Loucy (cell line): ENCODE results near the gene RPTOR.

ENCODE experiments used
- H2AFZ ChIP-seq: fragments of 200-600 bp; sonication (generic); 2 replicates; pipeline ENCODE4 v1.6.0; 2016; ENCODE audit warnings: antibody characterized with exemption, mild to moderate bottlenecking, low read length, moderate library complexity
- H3F3A ChIP-seq: fragments of 200-600 bp; 2 replicates; pipeline ENCODE4 v1.6.0; 2016; ENCODE audit warnings: antibody characterized with exemption, low read depth, mild to moderate bottlenecking
- H3K27me3 ChIP-seq: fragments of 200-600 bp; sonication (generic); 2 replicates; pipeline ENCODE4 v1.6.1; 2014; ENCODE audit warnings: low read length, mild to moderate bottlenecking; ENCODE audit not compliant: insufficient read depth, poor library complexity, severe bottlenecking
- H3K36me3 ChIP-seq: fragments of 200-600 bp; sonication (generic); 2 replicates; pipeline ENCODE4 v1.6.1; 2016; ENCODE audit warnings: low read length; ENCODE audit not compliant: insufficient read depth
- H3K4me1 ChIP-seq: fragments of 200-600 bp; sonication (generic); 2 replicates; pipeline ENCODE4 v1.5.1; 2014; ENCODE audit warnings: low read length, mild to moderate bottlenecking; ENCODE audit not compliant: insufficient read depth, poor library complexity, severe bottlenecking
- H3K4me2 ChIP-seq: fragments of 200-600 bp; sonication (generic); 2 replicates; pipeline ENCODE4 v1.6.0; 2014; ENCODE audit warnings: antibody characterized with exemption, low read length, low read depth, mild to moderate bottlenecking; ENCODE audit not compliant: poor library complexity, severe bottlenecking
- H3K4me3 ChIP-seq: fragments of 200-600 bp; sonication (generic); 2 replicates; pipeline ENCODE4 v1.5.1; 2014; ENCODE audit warnings: low read length, mild to moderate bottlenecking, mixed read lengths; ENCODE audit not compliant: poor library complexity, severe bottlenecking
- H3K79me2 ChIP-seq: fragments of 200-600 bp; sonication (generic); 2 replicates; pipeline ENCODE4 v1.6.1; 2014; ENCODE audit warnings: low read length; ENCODE audit not compliant: insufficient read depth
- H3K9ac ChIP-seq: fragments of 200-600 bp; sonication (generic); 2 replicates; pipeline ENCODE4 v1.6.0; 2014; ENCODE audit warnings: mild to moderate bottlenecking, low read depth, low read length, moderate library complexity; ENCODE audit not compliant: poor library complexity, severe bottlenecking
- H3K9me2 ChIP-seq: fragments of 200-600 bp; sonication (generic); replicated peaks from 2 replicates; pipeline ENCODE4 v1.6.1; 2016; ENCODE audit warnings: low read depth, low read length, mixed read lengths
- H3K9me3 ChIP-seq: fragments of 200-600 bp; sonication (generic); 2 replicates; pipeline ENCODE4 v1.6.1; 2014; ENCODE audit warnings: mild to moderate bottlenecking, antibody characterized with exemption, low read length, low read depth; ENCODE audit not compliant: insufficient read depth
- H4K20me1 ChIP-seq: fragments of 200-600 bp; sonication (generic); 2 replicates; pipeline ENCODE4 v1.6.0; 2014; ENCODE audit warnings: antibody characterized with exemption, low read length, mild to moderate bottlenecking; ENCODE audit not compliant: insufficient read depth, poor library complexity, severe bottlenecking
- EZH2phosphoT487 ChIP-seq: fragments of 200-600 bp; IDR thresholded peaks from 2 replicates; pipeline ENCODE4 v1.6.1; 2018; ENCODE audit warnings: antibody characterized with exemption, mild to moderate bottlenecking, moderate library complexity, borderline replicate concordance
- TF ChIP-seq, protein P1 (sequence below): fragments of 200-600 bp; sonication (generic); conservative IDR thresholded peaks from 2 replicates; pipeline ENCODE4 v1.5.1; 2014; ENCODE audit warnings: mild to moderate bottlenecking, antibody characterized with exemption, low read length

Gene RPTOR

DNA sequence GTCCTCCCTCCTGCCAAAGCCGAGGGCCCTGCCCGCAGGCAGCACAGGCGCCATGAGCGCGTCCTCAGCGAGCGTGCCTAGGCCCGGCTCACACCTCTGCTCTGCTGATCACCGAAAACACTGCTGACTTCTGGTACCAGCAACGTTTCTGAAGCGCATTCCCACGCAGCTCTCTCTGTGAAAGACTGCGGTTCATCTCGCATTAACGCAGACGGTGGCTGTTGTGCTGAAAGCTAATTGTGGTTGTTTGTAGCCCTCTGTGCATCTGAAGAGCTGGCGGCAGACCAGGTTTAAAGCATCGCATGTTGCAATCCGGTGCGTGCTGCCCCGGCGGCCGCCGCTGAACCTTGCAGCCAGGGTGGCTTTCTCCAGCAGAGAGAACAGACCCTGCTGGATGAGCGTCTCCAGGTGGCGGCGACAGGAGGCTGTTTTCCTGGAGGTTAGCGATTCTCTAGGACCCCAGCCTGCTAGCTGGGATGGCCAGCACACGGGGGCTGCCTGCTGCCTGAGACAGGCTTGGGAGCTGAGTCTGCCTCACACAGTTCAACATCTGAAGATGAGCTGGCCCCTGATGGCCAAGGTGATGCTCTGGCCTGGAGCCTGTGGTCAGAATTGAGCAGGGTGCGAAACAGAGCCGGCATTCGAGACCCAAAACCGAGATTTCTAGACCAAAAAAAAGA is 397.2 kb downstream of the RPTOR start:
- TF ChIP-seq, protein P1, sequence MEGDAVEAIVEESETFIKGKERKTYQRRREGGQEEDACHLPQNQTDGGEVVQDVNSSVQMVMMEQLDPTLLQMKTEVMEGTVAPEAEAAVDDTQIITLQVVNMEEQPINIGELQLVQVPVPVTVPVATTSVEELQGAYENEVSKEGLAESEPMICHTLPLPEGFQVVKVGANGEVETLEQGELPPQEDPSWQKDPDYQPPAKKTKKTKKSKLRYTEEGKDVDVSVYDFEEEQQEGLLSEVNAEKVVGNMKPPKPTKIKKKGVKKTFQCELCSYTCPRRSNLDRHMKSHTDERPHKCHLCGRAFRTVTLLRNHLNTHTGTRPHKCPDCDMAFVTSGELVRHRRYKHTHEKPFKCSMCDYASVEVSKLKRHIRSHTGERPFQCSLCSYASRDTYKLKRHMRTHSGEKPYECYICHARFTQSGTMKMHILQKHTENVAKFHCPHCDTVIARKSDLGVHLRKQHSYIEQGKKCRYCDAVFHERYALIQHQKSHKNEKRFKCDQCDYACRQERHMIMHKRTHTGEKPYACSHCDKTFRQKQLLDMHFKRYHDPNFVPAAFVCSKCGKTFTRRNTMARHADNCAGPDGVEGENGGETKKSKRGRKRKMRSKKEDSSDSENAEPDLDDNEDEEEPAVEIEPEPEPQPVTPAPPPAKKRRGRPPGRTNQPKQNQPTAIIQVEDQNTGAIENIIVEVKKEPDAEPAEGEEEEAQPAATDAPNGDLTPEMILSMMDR: no peak
- no peak for TF ChIP-seq EZH2phosphoT487
- Histone ChIP-seq H3K4me3 (no peak overlapping the region), H3K79me2 (no peaks in the 10 kb centered on the region), H3K36me3 (peaks cover 11% of the 10 kb centered on the region; the same call in 1 of the 2 replicates), H3K9me2 (no peaks in the 10 kb centered on the region), H3K4me1 (peaks cover 16% of the 10 kb centered on the region), H2AFZ (no peak overlapping the region), H3K9me3 (no peaks in the 10 kb centered on the region), H3K27me3 (no peaks in the 10 kb centered on the region), H4K20me1 (no peaks in the 10 kb centered on the region), H3K9ac (no peak overlapping the region), H3K4me2 (no peak overlapping the region), H3F3A (no peaks in the 10 kb centered on the region)

DNA sequence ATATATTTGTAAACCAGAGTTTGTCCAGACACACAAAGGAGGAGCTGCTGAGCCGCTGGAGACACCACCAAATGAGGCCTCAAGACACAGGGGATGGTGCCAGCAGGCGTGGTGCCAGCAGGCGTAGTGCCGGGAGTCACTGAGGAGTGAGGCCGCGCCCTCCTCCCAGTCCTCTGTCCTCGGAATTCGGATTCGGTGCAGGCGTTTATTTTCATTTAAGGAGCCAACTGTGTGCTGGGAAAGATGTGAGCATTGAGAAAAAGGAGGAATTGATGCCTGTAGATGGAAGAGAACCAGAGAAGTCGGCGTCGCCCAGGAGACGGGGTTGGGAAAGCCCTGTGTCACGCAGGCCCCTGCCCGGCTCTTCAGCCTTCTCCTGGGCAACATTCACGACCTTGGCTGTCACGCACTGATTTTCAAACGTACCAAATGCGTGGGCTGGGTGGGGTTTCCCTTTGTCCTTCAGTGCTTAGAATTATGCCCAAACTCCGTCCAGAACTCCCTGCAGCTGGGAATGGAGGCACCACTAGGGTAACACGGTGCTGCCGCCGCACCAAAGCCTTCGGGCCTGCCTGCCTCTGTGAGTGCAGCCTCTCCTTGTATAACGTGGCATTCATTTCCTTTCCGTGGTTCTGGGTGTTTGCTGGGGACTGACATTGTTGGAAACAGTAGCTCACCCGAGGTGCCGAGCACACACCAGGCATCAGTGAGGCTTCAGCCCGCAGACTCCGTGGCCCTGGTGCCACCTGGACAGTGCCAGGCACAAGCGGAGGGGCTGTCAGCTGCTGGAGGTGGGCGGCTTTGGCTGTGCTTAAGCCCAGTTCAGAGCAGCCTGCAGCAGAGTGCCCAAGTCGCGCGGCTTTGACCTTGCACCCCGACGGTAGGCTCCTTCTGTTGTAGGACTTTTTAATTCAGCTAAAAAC is 398.0 kb downstream of the RPTOR start:
- Histone ChIP-seq H2AFZ (no peak overlapping the region), H3F3A (no peaks in the 10 kb centered on the region), H3K9ac (no peak overlapping the region), H3K36me3 (peaks cover 11% of the 10 kb centered on the region; the same call in 1 of the 2 replicates), H3K9me3 (no peaks in the 10 kb centered on the region), H3K79me2 (no peaks in the 10 kb centered on the region), H3K4me1 (peaks cover 16% of the 10 kb centered on the region), H4K20me1 (no peaks in the 10 kb centered on the region), H3K9me2 (no peaks in the 10 kb centered on the region), H3K27me3 (no peaks in the 10 kb centered on the region), H3K4me2 (no peak overlapping the region), H3K4me3 (no peak overlapping the region)
- TF ChIP-seq, protein P1: no peak
- no peak for TF ChIP-seq EZH2phosphoT487

DNA sequence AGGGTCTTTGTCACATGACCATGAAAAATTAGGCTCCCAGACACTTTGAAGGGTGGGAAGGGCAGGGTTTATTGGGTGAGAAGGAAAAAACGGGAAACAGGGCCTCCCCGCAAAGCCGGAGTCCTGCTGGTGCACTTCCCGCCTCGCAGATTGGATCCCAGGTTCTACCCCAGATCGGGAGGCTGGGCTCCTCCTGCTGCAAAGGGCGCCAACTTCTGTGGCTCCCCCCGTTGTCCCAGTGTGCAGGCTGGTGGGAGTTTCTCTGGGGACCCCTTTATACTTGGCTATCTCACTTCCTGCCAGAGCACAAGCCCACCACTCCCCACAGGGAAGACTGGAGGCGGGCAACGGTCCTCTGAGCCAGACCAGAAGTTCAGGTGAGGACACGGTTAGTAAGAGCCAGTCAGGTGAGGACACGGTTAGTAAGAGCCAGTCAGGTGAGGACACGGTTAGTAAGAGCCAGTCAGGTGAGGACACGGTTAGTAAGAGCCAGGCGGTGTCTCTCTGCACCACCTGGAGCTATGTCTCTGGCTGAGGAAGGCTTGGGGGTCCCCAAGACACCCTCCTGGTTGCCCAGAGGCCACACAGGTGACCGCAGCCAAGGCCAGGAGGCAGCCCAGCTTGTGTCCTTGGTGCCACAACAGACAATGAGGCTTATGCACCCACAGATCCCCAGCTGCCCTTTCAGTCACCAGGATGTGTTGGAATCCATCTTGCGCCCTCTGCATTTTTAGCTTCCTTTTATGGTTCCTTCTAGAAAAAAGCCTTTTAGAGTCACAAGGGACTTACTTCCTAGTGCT is 398.9 kb downstream of the RPTOR start:
- TF ChIP-seq, protein P1: no peak
- TF ChIP-seq EZH2phosphoT487: no peak
- Histone ChIP-seq H3K4me3 (no peak overlapping the region), H3K36me3 (peaks cover 11% of the 10 kb centered on the region; the same call in 1 of the 2 replicates), H4K20me1 (no peaks in the 10 kb centered on the region), H3K27me3 (no peaks in the 10 kb centered on the region), H3K9ac (no peak overlapping the region), H3F3A (no peaks in the 10 kb centered on the region), H3K4me2 (no peak overlapping the region), H2AFZ (no peak overlapping the region), H3K9me3 (no peaks in the 10 kb centered on the region), H3K4me1 (peaks cover 10% of the 10 kb centered on the region), H3K9me2 (no peaks in the 10 kb centered on the region), H3K79me2 (no peaks in the 10 kb centered on the region)
